NCI-H2107 treated with DMSO at 0.1 percent for 48 hours (cell line): ENCODE measurements around the gene CDC27.
"Not testable (repeated sequence)": the region's sequence is repeated elsewhere in the genome, so short reads cannot be mapped to it uniquely, and the experiment has no call there.

ENCODE experiments used
- DNase-seq: peaks from one replicate; lab custom pipeline; 2025; ENCODE audit not compliant: unreplicated experiment; lab: John Stamatoyannopoulos, UW

The CDC27 gene

GRCh38 chr17:47193931-47194511 lies 4.9 kb upstream of the CDC27 start:
- DNase-seq: no peak

GRCh38 chr17:47192554-47192953 lies 3.5 kb upstream of the CDC27 start:
- peak; percentile 96 for DNase-seq

- no peak for DNase-seq
These were observed 1.7 kb upstream of the CDC27 start for GRCh38 chr17:47190770-47191169.

- no peak for DNase-seq
These were observed 1.1 kb upstream of the CDC27 start for GRCh38 chr17:47190243-47190642.

GRCh38 chr17:47189732-47190237 lies 690 bp upstream of the CDC27 start:
- no peak for DNase-seq

GRCh38 chr17:47188271-47188875 lies 722 bp downstream of the CDC27 start:
- no peak for DNase-seq

- no peak for DNase-seq
These were observed 4.4 kb downstream of the CDC27 start for GRCh38 chr17:47184681-47185080.

- not testable (repeated sequence) for DNase-seq
These were observed 8.1 kb downstream of the CDC27 start for GRCh38 chr17:47180988-47181387.

GRCh38 chr17:47180337-47180736 lies 8.8 kb downstream of the CDC27 start:
- no peak for DNase-seq

- no peak for DNase-seq
These were observed 10.0 kb downstream of the CDC27 start for GRCh38 chr17:47179141-47179540.

- no peak for DNase-seq
These were observed 11.8 kb downstream of the CDC27 start for GRCh38 chr17:47177261-47177660.

GRCh38 chr17:47176389-47176826 lies 12.7 kb downstream of the CDC27 start:
- DNase-seq: no peak

GRCh38 chr17:47174823-47175222 lies 14.3 kb downstream of the CDC27 start:
- not testable (repeated sequence) for DNase-seq

- DNase-seq: no peak
These were observed 16.2 kb downstream of the CDC27 start for GRCh38 chr17:47172696-47173565.

GRCh38 chr17:47170710-47171109 lies 18.4 kb downstream of the CDC27 start:
- DNase-seq: no peak

GRCh38 chr17:47168896-47169295 lies 20.2 kb downstream of the CDC27 start:
- not testable (repeated sequence) for DNase-seq

- DNase-seq: not testable (repeated sequence)
These were observed 22.2 kb downstream of the CDC27 start for GRCh38 chr17:47166854-47167253.

GRCh38 chr17:47165137-47165536 lies 24.0 kb downstream of the CDC27 start:
- no peak for DNase-seq

- DNase-seq: no peak
These were observed 24.8 kb downstream of the CDC27 start for GRCh38 chr17:47164263-47164662.

- no peak for DNase-seq
These were observed 27.0 kb downstream of the CDC27 start for GRCh38 chr17:47162013-47162622.

GRCh38 chr17:47159315-47159714 lies 29.8 kb downstream of the CDC27 start:
- DNase-seq: no peak
